Epithelial cell of proximal tubule (primary cell): Measurements from ENCODE around the gene ATE1. TPM values are rescaled to one million over a fixed set of nuclear protein-coding genes. Genes with fewer than 3 reads are reported as not detected.

Source experiments
- DNase-seq: peaks from one replicate; pipeline ENCODE4 v3.0.0-alpha.2; 2011; ENCODE audit warnings: low read depth
- H3K4me3 ChIP-seq: 2 replicates; pipeline ENCODE4 v1.5.1; 2011; ENCODE audit warnings: low read depth, mild to moderate bottlenecking, low read length
- total RNA-seq: library from RNA; depleted of rRNA; stranded (reverse); fragments of >200 nt; gene quantifications from 2 replicates; pipeline ENCODE4 v1.2.3, GENCODE V29; 2015
- TF ChIP-seq, protein P1 (sequence below): conservative IDR thresholded peaks from 2 replicates; pipeline ENCODE4 v1.5.1; 2012; ENCODE audit warnings: low read depth, mild to moderate bottlenecking, low read length

Gene ATE1
- total RNA-seq, 1 donor from 2014 or later, result 22.7 TPM

DNA sequence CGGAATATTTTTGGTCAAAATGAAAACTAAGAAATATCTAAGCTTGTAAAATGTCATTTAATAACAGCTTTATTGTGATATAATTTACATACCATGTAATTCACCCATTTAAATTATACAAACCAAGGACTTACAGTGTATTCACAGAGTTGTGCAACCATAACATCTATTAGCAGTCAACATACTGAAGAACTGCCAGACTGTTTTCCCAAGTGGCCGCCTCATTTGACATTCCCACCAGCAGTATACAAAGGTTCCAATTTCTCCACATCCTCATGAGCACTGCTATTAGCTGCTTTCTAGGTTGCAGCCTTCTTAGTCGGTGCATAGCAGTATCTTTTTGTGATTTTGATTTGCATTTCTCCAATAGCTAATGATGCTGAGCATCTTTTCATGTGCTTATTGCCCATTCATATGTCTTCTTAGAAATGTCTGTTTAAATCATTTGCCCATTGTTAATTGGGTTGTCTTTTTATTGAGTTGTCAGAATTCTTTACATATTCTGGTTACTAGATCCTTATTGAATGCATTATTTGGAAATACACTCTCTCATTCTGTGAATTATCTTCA lies 176.6 kb downstream of the ATE1 start:
- no peak for DNase-seq
- TF ChIP-seq, protein P1, sequence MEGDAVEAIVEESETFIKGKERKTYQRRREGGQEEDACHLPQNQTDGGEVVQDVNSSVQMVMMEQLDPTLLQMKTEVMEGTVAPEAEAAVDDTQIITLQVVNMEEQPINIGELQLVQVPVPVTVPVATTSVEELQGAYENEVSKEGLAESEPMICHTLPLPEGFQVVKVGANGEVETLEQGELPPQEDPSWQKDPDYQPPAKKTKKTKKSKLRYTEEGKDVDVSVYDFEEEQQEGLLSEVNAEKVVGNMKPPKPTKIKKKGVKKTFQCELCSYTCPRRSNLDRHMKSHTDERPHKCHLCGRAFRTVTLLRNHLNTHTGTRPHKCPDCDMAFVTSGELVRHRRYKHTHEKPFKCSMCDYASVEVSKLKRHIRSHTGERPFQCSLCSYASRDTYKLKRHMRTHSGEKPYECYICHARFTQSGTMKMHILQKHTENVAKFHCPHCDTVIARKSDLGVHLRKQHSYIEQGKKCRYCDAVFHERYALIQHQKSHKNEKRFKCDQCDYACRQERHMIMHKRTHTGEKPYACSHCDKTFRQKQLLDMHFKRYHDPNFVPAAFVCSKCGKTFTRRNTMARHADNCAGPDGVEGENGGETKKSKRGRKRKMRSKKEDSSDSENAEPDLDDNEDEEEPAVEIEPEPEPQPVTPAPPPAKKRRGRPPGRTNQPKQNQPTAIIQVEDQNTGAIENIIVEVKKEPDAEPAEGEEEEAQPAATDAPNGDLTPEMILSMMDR, result no peak
- H3K4me3 ChIP-seq, result no peak overlapping the region

DNA sequence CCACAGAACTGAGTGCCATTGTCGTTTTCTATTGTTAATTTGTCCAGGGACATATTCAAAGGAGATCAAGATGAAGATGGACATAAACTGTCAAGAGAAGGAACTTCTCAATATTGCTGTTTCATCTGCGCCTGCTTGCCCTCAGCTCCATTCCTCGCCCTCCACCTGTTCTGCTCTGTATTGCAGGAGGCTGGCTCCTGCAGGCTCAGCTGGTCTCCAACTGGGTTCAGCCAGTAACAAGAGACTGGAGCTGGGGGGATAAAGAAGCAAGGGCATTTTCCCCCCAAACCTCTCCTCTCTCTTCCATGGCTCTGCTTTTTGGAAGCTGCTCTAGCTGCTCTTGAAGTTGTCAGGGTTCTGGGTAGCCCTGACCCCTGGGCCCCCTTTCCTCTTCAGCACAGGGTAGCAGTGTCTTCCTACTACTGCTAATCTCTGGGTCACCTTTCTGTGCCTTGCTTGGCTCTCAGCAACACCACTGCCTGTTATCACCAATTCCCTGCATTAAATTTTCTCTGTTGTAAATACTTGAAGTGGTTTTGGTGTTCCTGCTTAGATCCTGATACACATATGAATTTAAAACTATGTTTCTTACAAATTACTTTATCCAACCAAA lies 180.6 kb downstream of the ATE1 start:
- no peak for DNase-seq
- TF ChIP-seq, protein P1, result no peak
- no peak overlapping the region for H3K4me3 ChIP-seq

DNA sequence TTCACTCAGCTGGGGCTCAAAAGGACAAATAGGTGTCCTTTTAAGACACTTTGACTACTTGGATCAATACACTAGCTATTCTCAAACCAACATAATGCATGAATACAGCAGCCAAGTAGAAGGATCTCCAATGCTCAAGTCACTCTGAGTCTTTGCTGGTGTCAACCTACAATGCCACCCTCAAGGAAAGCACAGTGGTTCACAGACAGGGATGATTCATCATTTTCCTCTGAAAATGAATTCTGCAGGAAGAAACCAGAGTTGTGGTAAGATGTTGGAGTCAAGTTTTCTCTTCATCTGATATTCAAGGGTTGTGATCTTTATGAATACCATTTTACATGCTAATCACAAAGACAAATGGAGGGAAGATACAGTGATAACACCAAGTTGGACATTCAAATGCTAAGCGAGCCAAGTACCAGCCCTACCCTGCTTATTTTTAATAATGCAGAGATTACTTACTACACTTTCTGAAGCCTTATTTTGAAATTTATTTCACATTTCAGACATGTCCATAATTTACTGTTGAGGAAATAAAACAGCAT lies 186.5 kb downstream of the ATE1 start:
- H3K4me3 ChIP-seq, result no peak overlapping the region
- no peak for DNase-seq
- TF ChIP-seq, protein P1, result no peak

DNA sequence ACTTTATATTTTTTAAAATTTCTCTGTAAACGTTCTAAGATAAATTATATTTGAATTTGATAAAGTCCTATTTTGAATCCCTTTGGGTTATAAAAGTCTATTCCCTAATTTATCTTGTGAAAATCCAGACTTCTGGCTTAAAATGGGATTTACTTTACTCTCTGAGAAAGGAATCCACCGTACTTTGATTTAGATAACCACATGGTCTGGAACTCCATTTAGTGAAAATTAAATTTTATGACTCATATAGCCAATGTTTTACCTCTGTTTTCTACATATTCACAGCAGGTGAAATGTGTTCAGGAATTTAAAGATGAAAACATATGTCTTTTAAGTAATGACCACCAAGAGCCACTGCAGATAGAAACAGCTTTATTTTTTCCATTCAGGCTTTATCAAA lies 187.8 kb downstream of the ATE1 start:
- H3K4me3 ChIP-seq, result no peak overlapping the region
- no peak for DNase-seq
- TF ChIP-seq, protein P1, result no peak

DNA sequence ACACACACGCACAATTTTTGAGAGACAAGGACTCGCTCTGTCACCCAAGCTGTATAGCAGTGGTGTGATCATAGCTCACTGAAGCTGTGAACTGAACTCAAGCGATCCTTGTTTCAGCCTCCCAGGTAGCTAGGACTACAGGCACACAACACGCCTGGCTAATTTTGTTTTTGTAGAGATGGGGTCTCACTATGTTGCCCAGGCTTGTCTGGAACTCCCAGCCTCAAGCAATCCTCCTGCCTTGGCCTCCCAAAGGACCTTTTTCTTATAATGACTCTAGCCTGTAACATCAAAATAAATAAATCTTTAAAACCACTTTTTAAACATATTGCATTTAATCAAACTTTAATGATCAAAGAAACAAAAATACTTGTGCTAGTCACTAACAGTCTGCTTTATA lies 188.7 kb downstream of the ATE1 start:
- TF ChIP-seq, protein P1, result no peak
- DNase-seq, result no peak
- no peak overlapping the region for H3K4me3 ChIP-seq

DNA sequence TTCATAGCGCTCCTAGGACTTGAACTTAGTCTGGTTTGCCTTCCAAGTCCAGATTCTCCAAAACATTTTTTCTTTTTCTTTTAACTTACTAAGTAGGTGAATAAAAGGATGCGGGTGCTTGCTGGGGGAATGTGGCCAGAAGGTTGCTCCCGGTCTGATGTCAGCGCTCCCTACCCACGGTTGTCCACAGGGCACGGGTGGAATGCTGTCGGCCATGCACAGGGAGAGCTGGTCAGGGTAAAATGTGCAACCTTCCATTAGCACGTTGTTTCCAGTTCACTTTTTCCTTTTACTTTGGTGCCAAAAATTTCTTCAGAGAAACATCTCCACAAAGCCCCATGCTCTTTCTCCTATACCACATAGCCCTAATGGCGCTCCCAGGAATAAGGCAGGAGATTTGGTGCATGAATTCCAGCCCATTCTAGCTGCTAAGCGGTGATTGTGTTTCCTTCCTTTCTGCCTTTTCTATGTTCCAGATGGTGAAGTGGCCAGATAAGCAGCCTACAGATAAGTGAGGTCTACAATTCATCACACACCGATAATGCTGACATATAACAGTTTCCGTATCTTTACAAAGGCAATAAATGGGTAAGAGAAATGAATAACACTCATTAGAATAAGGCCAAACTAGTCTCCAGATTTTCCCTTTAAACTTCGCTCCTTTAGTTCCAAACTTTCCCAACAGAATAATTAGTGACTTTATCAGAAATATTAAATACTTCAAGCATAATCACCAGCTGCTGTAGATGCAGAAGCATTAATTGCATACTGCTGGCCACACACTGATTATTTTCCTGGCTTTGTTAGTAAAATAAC lies 191.3 kb downstream of the ATE1 start:
- H3K4me3 ChIP-seq, result no peak overlapping the region
- DNase-seq, result no peak
- TF ChIP-seq, protein P1, result no peak
